ENCODE measurements around the gene RIBC2.

The RIBC2 gene

GRCh38 chr22:45476814-45477213 lies 63.3 kb downstream of the RIBC2 start:
- TF ChIP-seq REST (IDR thresholded peaks at IDR 0.05; ENCODE audit: insufficient read depth in 1 of 2, low read depth in 2 of 2, low read length in 2 of 2), result no peak
- no peak for TF ChIP-seq POLR2AphosphoS5 (IDR thresholded peaks at IDR 0.05; ENCODE audit: low read depth, low read length)
- no peak for TF ChIP-seq TAF1 (IDR thresholded peaks at IDR 0.05; ENCODE audit: borderline replicate concordance, insufficient read depth, low read length)
- TF ChIP-seq SIN3A (IDR thresholded peaks at IDR 0.05; ENCODE audit: borderline replicate concordance, insufficient read depth, low read length), result no peak
- TF ChIP-seq FOXP2 (optimal IDR thresholded peaks at IDR 0.05; ENCODE audit: borderline replicate concordance, extremely low read depth, extremely low read length, insufficient read depth), result no peak

- TF ChIP-seq POLR2AphosphoS5 (IDR thresholded peaks at IDR 0.05; ENCODE audit: low read depth, low read length) (no peak), FOXP2 (optimal IDR thresholded peaks at IDR 0.05; ENCODE audit: borderline replicate concordance, extremely low read depth, extremely low read length, insufficient read depth) (no peak), TAF1 (IDR thresholded peaks at IDR 0.05; ENCODE audit: borderline replicate concordance, insufficient read depth, low read length) (no peak), REST (IDR thresholded peaks at IDR 0.05; ENCODE audit: insufficient read depth in 1 of 2, low read depth in 2 of 2, low read length in 2 of 2) (no peak), SIN3A (IDR thresholded peaks at IDR 0.05; ENCODE audit: borderline replicate concordance, insufficient read depth, low read length) (no peak)
These were observed 64.0 kb downstream of the RIBC2 start for GRCh38 chr22:45477366-45478107.

GRCh38 chr22:45478108-45478771 lies 64.7 kb downstream of the RIBC2 start:
- TF ChIP-seq POLR2AphosphoS5 (IDR thresholded peaks at IDR 0.05; ENCODE audit: low read depth, low read length) (no peak), FOXP2 (optimal IDR thresholded peaks at IDR 0.05; ENCODE audit: borderline replicate concordance, extremely low read depth, extremely low read length, insufficient read depth) (no peak), TAF1 (IDR thresholded peaks at IDR 0.05; ENCODE audit: borderline replicate concordance, insufficient read depth, low read length) (no peak), REST (IDR thresholded peaks at IDR 0.05; ENCODE audit: insufficient read depth in 1 of 2, low read depth in 2 of 2, low read length in 2 of 2) (no peak), SIN3A (IDR thresholded peaks at IDR 0.05; ENCODE audit: borderline replicate concordance, insufficient read depth, low read length) (no peak)

- TF ChIP-seq POLR2AphosphoS5 (IDR thresholded peaks at IDR 0.05; ENCODE audit: low read depth, low read length) (no peak), FOXP2 (optimal IDR thresholded peaks at IDR 0.05; ENCODE audit: borderline replicate concordance, extremely low read depth, extremely low read length, insufficient read depth) (no peak), SIN3A (IDR thresholded peaks at IDR 0.05; ENCODE audit: borderline replicate concordance, insufficient read depth, low read length) (no peak), REST (IDR thresholded peaks at IDR 0.05; ENCODE audit: insufficient read depth in 1 of 2, low read depth in 2 of 2, low read length in 2 of 2) (no peak), TAF1 (IDR thresholded peaks at IDR 0.05; ENCODE audit: borderline replicate concordance, insufficient read depth, low read length) (no peak)
These were observed 67.2 kb downstream of the RIBC2 start for GRCh38 chr22:45480717-45481116.

Data from PFSK-1 (cell line).